ENCODE data around the gene SSH2.

The SSH2 gene

DNA sequence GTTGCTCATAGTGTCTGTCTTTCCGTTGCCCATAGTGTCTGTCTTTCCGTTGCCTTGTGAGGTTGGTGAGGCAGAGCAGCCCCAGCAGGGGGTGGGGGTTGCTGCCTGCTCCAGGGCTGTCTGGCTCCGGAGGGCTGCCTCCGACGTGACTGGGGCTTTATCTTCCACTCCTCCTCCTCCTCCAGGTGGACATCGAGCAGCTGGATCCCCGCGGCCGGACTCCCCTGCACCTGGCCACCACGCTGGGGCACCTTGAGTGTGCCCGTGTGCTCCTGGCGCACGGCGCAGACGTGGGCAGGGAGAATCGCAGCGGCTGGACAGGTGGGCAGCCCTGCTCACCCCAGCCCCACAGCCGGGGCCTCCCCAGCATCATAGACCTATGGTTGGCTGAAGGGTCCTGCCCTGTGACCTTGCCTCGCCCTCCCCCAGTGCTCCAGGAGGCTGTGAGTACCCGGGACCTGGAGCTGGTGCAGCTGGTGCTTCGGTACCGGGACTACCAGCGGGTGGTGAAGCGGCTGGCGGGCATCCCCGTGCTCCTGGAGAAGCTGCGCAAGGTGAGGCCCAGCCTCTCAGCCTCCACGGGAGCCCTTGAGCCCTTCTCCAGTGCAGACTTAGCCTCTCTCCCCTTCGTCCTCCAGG lies 322.4 kb downstream of the SSH2 start:
- no peak for DNase-seq (ENCODE audit: low spot score)
- no peak overlapping the region for H3K4me3 ChIP-seq
- no peak overlapping the region for H3K27ac ChIP-seq
- TF ChIP-seq, protein P1, sequence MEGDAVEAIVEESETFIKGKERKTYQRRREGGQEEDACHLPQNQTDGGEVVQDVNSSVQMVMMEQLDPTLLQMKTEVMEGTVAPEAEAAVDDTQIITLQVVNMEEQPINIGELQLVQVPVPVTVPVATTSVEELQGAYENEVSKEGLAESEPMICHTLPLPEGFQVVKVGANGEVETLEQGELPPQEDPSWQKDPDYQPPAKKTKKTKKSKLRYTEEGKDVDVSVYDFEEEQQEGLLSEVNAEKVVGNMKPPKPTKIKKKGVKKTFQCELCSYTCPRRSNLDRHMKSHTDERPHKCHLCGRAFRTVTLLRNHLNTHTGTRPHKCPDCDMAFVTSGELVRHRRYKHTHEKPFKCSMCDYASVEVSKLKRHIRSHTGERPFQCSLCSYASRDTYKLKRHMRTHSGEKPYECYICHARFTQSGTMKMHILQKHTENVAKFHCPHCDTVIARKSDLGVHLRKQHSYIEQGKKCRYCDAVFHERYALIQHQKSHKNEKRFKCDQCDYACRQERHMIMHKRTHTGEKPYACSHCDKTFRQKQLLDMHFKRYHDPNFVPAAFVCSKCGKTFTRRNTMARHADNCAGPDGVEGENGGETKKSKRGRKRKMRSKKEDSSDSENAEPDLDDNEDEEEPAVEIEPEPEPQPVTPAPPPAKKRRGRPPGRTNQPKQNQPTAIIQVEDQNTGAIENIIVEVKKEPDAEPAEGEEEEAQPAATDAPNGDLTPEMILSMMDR (IDR thresholded peaks at IDR 0.05) = no peak

DNA sequence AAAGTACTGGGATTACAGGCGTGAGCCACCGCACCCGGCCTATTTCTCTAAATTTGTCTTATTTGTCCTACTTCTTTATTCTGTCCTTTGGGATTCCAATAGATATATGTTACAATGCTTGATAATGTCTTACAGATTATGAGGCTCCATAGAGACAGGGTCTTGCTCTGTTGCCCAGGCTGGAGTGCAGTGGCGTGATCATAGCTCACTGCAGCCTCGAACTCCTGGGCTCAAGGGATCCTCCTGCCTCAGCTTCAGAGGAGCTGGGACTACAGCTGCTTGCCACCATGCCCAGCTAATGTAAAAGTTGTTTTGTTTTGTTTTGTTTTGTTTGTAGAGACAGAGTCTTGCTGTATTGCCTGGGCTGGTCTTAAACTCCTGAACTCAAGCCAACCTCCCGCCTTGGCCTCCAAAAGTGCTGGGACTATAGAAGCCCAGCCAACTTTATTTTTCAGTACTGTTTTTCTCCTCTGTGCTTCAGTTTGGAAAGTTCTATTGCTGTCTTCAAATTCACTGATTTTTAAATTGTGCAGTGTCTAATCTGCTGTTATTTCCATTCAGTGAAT lies 326.8 kb downstream of the SSH2 start:
- Histone ChIP-seq H3K4me3 (no peak overlapping the region), H3K27ac (no peak overlapping the region)
- peak; percentile 69 for DNase-seq (ENCODE audit: low spot score)
- TF ChIP-seq, protein P1 (IDR thresholded peaks at IDR 0.05) = no peak

DNA sequence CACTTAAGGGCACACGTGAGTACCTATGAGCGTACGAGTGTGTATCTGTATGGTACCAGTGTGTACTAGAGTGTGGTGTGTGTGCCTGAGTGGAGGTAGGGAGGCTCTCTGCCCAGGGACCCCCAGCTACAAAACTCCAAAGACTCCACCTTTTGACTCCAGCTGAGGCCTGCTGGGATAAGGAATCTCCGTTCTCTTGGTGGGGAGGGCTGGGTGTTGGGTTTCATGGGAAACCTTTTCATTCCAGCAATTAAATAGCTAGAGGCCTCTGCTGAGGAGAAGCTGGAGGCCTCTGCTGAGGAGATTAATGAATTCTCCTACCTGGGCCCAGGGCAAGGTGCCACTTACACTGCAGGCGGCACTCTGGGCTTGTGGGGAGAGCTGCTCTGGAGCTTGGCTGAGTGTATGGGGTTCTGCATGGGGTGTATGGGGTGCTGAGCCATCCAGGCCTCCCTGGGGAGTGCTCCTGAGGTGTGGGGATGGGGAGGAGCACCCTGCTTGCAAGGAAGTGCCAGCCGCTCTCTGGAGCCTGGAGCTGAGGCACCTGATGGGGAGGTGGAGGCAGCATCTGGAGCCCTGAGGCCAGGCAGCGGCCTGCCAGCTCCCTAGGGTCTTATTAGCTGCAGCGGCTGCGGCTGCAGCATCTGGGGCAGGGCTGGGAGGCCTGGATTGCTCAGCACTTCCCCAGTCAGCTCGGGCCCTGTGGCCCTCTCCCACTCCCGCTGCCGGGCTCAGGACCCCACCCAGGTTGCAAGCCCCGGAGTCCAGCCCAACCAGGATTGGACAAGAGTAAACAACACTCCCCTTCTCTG lies 332.5 kb downstream of the SSH2 start:
- DNase-seq (ENCODE audit: low spot score) = no peak
- no peak overlapping the region for H3K4me3 ChIP-seq
- TF ChIP-seq, protein P1 (IDR thresholded peaks at IDR 0.05) = no peak
- peak overlapping the region in 1 of 2 donors; percentile 0 for H3K27ac ChIP-seq

DNA sequence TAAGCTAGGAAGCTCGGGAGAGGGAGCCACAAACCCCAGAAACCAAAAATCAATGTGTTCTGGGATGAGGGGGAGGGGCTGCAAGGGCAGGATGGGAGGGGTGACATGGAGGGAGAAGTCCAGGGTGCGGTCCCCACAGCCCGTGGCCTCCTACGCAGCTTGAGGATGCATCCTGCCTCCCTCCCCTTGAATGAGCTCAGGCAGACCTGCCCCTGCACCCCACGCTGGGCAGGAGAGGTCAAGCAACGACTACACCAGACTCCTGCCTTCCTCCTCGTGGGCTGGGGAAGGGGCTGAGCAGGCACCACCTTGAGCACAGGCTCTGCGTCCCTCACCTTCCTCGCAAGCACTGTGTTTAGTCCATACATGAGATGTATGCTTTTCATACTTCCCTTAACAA lies 333.2 kb downstream of the SSH2 start:
- peak overlapping the region in 1 of 2 donors; percentile 28 for H3K27ac ChIP-seq
- DNase-seq (ENCODE audit: low spot score) = no peak
- H3K4me3 ChIP-seq = no peak overlapping the region
- TF ChIP-seq, protein P1 (IDR thresholded peaks at IDR 0.05) = no peak

DNA sequence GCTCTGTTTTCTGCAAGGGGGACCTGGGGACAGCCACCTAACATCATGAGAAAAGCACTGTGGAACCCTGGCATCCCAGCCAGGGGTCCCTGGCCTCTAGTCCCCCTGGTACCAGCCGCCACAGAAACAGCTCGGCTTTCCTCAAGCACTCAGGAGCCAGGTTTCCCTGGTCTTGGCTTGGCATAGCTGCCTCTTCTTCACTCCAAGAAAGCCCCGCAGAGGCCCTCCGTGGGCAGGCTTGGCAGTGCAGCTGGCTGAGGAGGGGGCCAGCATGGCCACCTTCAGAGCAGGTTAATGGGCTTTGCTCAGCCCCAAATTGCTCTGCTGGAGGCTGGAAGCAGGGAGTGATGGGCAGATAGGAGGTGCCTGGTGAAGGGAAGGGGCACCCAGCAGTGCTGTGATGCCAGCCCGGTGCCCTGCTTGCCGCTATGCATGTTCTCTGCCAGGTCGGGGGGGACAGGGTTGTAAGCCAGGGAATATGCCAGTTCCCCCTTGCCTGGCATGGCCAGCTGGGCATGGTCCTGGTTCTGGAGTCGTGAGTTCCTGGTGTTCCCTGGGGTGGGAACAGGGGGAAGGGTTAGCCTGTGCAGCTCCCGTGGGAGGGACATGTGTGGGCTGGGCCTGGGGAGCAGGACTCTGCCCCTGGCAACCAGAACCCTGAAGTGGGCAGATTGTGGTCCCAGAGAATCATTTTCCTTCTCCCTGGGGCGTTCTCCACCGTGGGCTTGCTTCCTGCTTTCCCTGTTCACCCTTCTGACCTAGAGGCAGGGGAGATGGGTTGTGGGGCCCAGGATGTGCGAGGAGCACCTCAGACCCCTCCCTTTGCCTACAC lies 333.9 kb downstream of the SSH2 start:
- no peak for DNase-seq (ENCODE audit: low spot score)
- TF ChIP-seq, protein P1 (IDR thresholded peaks at IDR 0.05) = no peak
- H3K27ac ChIP-seq = peak overlapping the region in 1 of 2 donors; percentile 28

DNA sequence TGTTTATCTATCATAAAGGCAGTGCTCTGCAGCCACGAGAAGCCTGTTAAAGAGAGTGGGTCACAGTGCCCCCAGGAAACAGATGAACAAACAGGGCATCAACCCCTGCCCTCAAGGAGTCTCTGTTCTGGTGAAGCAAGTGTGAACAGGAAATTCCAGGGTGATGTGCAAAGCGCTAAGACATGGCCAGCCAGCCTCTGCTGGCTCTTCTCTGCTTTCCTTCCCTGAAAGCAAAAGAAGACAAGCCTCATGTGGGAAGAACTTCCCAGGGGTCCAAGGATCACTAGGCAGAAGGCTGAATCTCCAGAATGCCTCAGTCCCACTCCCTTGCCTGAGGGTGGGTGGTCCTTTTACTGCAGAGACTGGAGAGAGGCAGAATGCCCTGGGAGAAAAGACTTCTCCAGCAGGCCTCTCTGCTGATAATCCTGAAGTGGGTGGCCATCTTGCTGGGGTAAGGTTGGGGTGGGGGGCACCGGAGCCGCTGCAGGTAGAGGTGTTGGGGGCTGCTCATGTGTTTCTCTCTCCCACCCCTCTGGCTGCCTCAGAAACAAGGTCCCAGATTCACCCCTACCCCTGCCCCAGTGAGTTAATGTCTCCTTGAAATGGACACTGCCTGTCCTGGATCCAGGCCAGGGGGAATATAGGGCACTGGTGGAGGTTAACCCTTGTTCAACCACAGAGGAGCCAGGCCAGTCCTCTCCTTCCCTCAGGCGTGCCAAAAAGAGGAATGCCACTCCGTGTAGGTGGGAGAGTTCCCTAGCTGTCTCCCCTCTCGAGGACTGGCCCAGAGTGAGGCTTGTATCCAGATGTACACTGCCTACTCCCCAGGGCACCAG lies 334.7 kb downstream of the SSH2 start:
- Histone ChIP-seq H3K4me3 (no peak overlapping the region), H3K27ac (peak overlapping the region in 1 of 2 donors; percentile 10)
- DNase-seq (ENCODE audit: low spot score) = no peak
- TF ChIP-seq, protein P1 (IDR thresholded peaks at IDR 0.05) = no peak

More for the DNA sequence above, 333.9 kb downstream of the SSH2 start:
- H3K4me3 ChIP-seq = no peak overlapping the region

All from coronary artery (tissue), 2 donors.